HG03139 (cell line): ENCODE measurements around the gene GBP3.
"Not testable (repeated sequence)": the region's sequence is repeated elsewhere in the genome, so short reads cannot be mapped to it uniquely, and the experiment has no call there.

Experiments
- ATAC-seq: cut with Tn5 transposase; IDR thresholded peaks from one replicate; pipeline ENCODE4 v1.9.1; 2021; ENCODE audit not compliant: unreplicated experiment

The GBP3 gene

GRCh38 chr1:89022167-89022959, at the start of gene GBP3:
TSS of gene GBP3 (minus strand) at chr1:89022866. CDS start at chr1:89020721, 2,145 bp downstream.
- peak; percentile 71 for ATAC-seq

DNA sequence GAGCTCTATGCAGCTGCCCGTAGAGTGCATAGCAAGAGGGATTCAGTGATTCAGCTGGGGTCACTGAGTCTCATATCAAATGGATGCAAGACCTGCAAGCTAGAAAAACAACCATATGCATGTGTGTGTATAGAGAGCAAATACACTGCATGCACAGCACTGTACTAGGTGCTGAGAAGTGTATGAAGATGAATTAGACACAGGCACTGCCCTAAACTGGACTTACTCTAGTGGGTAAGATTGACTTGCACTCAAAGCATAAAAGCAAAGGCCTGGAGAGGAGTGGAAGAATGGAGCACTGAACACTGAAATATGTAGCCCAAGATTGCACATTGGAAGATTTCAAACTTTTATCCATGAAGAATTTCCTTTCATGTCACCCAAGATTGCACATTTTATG, 47.8 kb upstream of the GBP3 start:
- no peak for ATAC-seq

DNA sequence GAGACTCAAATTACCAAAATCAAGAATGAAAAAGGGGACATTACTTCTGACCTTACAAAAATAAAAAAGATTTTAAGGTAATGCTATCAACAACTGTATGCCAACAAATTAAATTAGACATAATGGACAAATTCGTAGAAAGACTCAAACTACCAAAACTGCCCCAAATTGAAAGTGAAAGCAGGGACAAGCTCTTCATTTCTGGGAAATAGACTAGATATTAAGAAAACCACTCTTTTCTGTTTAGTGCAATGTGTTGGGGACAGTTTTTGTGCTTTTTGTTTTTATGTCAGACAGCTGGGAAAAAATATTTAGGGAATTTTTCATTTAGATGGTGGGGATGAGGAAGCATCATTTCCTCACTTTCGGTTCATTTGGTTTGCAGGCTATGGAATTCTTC, 47.3 kb upstream of the GBP3 start:
- ATAC-seq, result no peak

DNA sequence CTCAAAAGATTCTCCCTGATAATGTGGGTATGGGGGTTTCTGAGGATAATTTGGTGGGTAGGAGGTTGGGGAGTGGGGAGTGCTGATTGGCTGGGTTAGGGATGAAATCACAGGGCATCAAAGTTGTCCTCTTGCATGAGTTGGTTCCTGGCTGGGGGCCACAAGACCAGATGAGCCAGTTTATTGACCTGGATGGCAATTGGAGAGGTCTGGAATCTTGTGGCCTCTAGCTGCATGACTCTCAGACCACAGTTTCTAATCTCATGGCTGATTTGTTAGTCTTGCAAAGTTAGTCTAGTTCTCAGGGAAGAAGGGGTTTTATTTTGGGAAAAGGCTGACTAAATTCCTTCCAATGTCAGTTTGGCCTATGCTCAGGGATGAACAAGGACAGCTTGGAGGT, 45.6 kb upstream of the GBP3 start:
- no peak for ATAC-seq

DNA sequence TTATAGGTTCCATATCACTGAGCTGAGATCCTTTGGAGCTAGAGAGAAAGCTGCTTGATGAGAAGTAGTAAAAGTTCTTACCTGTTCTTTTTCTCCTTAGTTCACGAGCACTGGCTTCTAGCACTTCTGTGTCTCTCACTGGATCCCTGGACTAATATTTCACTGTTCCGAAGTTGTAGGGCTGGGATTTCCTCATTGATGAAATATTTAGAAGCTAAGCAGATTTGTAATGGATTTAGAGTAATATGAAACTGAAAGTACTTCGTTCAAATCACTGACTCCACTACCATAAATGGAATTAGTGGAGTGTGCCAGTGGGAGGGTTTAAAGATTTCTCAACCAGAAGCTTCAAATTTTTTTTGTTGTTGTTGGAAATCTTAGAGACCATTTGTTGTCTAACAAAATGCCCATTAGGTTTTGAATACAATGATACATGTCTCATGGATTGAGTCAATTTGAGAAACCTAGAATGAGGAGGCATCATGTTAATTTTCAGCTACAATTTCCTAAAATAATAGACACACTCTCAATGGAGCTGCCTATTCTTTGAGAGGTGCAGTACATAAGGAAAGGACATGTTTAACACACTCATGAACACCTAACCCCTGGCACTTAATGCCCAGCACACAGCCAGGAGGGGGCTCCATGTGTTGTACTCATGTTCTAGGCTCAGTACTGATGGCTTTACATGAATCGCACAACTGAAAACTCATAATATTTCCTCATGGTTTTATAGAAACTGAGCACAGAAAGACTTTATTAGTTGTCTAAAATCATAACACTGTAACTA, 42.6 kb upstream of the GBP3 start, which contains the start of gene GBP1:
Gene GBP1 (minus strand): TSS at position 130 of the 790 bp plus-strand sequence. CDS start 1,974 bp downstream, outside the sequence.
- ATAC-seq, result peak; percentile 53

DNA sequence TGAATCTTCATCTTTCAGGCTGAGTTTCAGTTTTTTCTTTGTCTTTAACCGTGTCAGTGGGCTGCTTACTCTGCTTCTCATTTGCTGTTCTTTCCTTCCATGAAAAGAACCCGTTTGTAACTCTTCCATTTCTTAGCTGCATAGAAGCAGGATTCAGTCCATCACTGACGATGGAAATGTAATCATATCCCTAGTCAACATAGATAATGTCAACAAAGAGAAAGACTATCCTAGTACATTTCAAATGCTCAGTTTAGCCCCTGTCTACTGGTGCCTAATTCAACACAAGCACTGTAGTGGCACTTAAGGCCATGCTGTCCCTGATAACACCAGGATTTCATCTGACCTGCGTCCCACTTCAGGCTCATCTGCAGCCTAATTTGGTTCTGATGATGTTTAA, 42.0 kb upstream of the GBP3 start:
- peak; percentile 44 for ATAC-seq

GRCh38 chr1:89063094-89063493, 40.4 kb upstream of the GBP3 start:
- ATAC-seq, result no peak

GRCh38 chr1:89060091-89060490, 37.4 kb upstream of the GBP3 start:
- ATAC-seq, result no peak

GRCh38 chr1:89051955-89052312, 29.3 kb upstream of the GBP3 start:
- ATAC-seq, result no peak

DNA sequence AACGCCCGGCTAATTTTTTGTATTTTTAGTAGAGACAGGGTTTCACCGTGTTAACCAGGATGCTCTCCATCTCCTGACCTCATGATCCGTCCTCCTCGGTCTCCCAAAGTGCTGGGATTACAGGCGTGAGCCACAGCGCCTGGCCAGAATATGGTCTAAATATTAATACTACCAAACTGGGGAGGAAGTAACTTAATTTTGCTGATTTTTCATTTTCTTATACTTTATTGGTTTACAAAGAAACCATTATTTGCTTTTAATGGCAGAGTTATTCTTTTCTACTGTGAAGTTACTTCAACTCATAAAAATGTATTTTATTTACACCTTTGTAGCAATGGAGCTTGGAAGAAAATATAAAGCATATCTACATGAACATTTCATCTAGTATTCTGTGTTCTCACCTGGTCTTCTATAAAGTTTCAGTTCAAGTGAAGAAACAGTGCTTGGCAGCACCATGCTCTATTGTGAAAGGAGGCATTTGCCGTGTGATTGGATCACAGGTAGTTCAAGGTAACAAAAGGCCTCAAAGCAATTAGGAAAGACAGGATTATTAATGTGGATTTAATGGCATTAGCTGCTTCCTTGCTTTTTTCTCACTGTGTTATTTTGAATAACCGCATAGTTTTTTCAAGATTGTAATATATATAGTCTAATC, 28.8 kb upstream of the GBP3 start:
- ATAC-seq, result no peak

DNA sequence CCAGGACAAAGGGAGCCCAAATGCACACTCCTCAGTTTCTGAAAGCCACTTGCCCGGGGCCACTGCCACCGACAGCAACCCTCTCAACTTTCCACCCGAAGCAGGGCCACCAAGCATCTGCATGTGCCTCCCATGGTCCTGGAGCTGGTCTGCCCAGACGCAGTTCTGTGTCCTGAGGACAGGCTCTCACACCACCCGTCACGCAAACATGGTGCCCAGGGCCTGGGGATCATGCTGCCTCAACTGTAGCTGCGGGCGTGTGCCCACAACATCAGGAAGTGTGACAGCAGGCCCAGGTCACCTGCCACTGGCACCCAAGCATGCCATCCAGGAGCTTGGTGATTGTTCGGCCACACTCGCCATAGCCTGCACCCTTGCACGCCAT, 28.0 kb upstream of the GBP3 start:
- ATAC-seq, result no peak

DNA sequence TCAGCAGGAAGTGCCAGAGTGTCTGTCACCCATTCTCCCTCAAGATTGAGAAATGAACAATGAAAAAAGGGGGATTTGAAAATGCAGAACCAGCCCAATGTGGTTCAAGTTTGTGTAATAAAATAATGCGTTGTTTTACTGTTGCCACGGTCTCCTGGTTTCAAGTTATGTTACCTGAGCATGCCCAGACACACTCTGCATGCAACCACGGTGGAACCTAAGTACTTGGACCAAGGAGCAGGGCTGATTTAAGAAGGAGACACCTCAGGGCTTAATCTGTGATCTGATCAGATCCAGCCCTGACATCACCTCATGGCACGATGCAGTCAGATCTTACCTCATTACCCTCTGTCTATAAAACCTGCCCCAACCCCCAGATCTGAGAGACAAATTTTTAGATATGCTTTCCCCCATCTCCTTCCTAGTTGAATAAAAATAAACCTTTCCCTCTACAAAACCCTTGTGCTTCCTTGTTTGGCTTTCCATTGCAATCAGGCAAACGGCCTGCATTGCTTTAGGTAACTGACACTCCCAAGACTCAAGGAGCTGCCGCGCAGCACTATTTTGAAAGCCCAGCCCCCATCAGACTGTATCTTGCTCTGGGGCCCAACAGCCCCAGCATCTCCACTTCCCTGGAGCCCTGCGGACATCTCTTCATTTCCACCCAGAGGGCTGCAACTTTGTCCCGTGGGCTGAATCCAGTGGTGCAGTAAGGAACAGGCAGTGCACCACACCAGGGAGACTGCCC, 27.4 kb upstream of the GBP3 start:
- ATAC-seq, result not testable (repeated sequence)

DNA sequence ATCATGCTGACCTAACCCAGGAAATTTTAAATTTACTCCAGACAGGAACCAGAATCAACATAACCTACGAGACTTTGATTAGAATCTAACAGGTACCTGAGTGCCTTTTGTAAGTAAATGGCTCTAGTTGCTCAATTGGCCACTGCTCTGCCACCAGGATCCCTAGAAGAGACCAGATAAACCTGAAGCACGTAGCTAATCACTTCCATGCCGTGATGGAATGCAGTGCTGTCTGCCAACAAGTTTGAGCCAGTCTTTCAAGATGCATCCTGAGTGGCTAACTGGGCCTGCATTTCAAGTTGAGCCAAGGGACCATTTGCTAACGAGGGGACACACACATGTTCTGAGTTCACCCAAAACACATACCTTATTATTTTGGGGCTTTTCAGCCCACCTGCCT, 26.5 kb upstream of the GBP3 start:
- ATAC-seq, result not testable (repeated sequence)

- no peak for ATAC-seq
These were observed 25.1 kb upstream of the GBP3 start for GRCh38 chr1:89047734-89048133.

DNA sequence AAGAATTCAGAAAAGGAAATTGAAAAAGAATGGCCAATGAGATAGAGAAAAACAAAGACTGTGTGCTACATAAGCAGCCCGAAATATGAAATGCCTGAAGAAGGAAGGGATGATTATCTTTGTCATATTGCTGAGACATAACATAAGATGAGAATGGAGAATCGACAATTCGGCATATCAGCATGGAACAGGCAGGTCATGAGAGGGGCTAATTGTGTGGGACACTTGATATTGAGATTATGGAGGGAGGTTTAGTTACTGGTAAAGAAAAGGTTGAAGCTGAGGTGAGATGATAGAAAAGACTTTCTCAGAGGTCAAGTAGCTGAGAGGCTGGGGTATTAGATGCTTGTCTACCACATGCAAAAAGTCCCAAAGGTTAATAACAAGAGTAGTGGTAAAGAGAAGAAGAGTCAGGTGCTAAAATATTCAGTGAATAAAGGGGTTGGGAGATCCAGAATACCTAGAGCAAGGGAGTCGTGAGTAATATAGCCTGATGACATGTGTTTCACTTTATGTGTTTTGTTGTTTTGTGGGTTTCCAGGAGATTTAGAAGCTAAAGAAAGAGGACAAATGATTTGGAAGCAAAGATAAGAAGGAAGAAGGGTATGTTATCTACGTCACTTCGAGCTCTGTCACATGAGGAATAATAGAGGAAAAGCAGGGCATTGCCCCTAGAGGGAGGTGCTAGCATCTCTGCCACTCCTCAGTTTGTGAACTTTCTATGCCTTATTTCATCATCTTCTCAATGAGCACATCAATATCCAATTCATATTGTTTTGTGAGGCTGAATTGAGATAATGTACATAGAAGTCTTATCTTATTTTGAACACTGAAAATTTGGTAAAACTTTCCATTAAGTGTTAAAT, 23.9 kb upstream of the GBP3 start:
- ATAC-seq, result not testable (repeated sequence)

GRCh38 chr1:89044970-89045721, 22.5 kb upstream of the GBP3 start:
- no peak for ATAC-seq

- no peak for ATAC-seq
These were observed 21.3 kb upstream of the GBP3 start for GRCh38 chr1:89043940-89044339.

GRCh38 chr1:89042491-89042890, 19.8 kb upstream of the GBP3 start:
- no peak for ATAC-seq

DNA sequence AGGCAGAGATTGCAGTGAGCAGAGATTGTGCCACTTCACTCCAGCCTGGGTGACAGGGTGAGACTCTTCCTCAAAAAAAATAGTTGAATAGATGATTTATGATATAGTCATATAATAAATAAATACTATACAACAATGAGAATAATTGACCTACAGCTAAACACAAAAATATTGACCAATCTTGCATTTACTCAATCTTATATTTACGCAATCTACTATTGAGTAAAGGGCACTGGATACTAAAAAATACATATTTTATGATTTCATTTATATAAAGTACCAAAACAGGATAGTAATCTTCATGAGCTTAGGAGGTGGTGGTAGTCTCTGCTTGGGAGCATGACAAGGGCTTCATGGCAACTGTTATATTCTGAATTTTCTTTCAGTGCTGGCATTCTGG, 19.1 kb upstream of the GBP3 start:
- ATAC-seq, result no peak
